Measurements from ENCODE around the gene TDP1. TPM values are rescaled to one million over a fixed set of nuclear protein-coding genes. Genes with fewer than 3 reads are reported as not detected.
A peak's percentile ranks its signal among the peaks of the same experiment; 100 is the strongest.

TDP1 gene
- total RNA-seq = 10 to 100 TPM; 78.0 to 82.1 TPM

GRCh38 chr14:89955745-89956660 lies at the start of gene TDP1:
Gene TDP1 (plus strand): TSS chr14:89955927. CDS start chr14:89963115, 7,188 bp downstream.
- Mint-ChIP-seq H3K36me3 (ENCODE audit: low read depth) (peaks cover 42% of the 10 kb centered on the region), H3K27me3 (no peaks in the 10 kb centered on the region), H3K9me3 (no peaks in the 10 kb centered on the region), H3K27ac (peak within 1 kb of the TSS; percentile 100), H3K4me1 (peaks cover 59% of the 10 kb centered on the region), H3K4me3 (peak within 1 kb of the TSS; percentile 95)
- CTCF ChIA-PET = interaction anchor here (1.3 to 14.1 kb wide), 3 partner anchors 17 to 301 kb away, joined by 3 to 125 read pairs (median 12); partner anchors contain the start of gene PSMC1
- peak; percentile 98 for DNase-seq
- POLR2A ChIA-PET = interaction anchor here (0.6 to 4.7 kb wide), 25 partner anchors 9 to 1159 kb away, joined by 3 to 33 read pairs (median 5); partner anchors contain the start of genes CALM1 and PSMC1

GRCh38 chr14:89906000-89906399 lies 49.7 kb upstream of the TDP1 start:
- no peaks in the 10 kb centered on the region for H3K36me3 Mint-ChIP-seq (ENCODE audit: low read depth)
- peaks cover 2% of the 10 kb centered on the region for H3K27me3 Mint-ChIP-seq
- H3K27ac Mint-ChIP-seq = no peak overlapping the region
- POLR2A ChIA-PET = no interaction called here
- CTCF ChIA-PET = interaction anchor here (1.0 kb wide), 1 partner anchor 9 kb away, joined by 3 read pairs; no protein-coding TSS in a partner anchor
- no peak overlapping the region for H3K4me3 Mint-ChIP-seq
- no peak for DNase-seq
- peaks cover 19% of the 10 kb centered on the region for H3K4me1 Mint-ChIP-seq
- H3K9me3 Mint-ChIP-seq = no peaks in the 10 kb centered on the region

- Mint-ChIP-seq H3K4me1 (peaks cover 19% of the 10 kb centered on the region), H3K9me3 (no peaks in the 10 kb centered on the region), H3K27me3 (peaks cover 5% of the 10 kb centered on the region), H3K4me3 (no peak overlapping the region), H3K36me3 (ENCODE audit: low read depth) (no peaks in the 10 kb centered on the region), H3K27ac (no peak overlapping the region)
- DNase-seq = no peak
- ChIA-PET POLR2A (no interaction called here), CTCF (no interaction called here)
Measured at GRCh38 chr14:89907655-89908054, 48.1 kb upstream of the TDP1 start.

GRCh38 chr14:89908712-89909450 lies 46.8 kb upstream of the TDP1 start:
- peaks cover 8% of the 10 kb centered on the region for H3K27me3 Mint-ChIP-seq
- H3K4me3 Mint-ChIP-seq = no peak overlapping the region
- peaks cover 10% of the 10 kb centered on the region for H3K4me1 Mint-ChIP-seq
- no peak overlapping the region for H3K27ac Mint-ChIP-seq
- ChIA-PET POLR2A (no interaction called here), CTCF (interaction anchor here (1.6 kb wide), 1 partner anchor 880 kb away, joined by 3 read pairs; no protein-coding TSS in a partner anchor)
- no peaks in the 10 kb centered on the region for H3K9me3 Mint-ChIP-seq
- no peaks in the 10 kb centered on the region for H3K36me3 Mint-ChIP-seq (ENCODE audit: low read depth)
- DNase-seq = no peak

GRCh38 chr14:89909586-89909985 lies 46.1 kb upstream of the TDP1 start:
- H3K27me3 Mint-ChIP-seq = peaks cover 8% of the 10 kb centered on the region
- CTCF ChIA-PET = interaction anchor here (1.6 kb wide), 1 partner anchor 881 kb away, joined by 3 read pairs; no protein-coding TSS in a partner anchor

GRCh38 chr14:89910691-89911009 lies 45.1 kb upstream of the TDP1 start:
- peaks cover 7% of the 10 kb centered on the region for H3K27me3 Mint-ChIP-seq
- no peaks in the 10 kb centered on the region for H3K36me3 Mint-ChIP-seq (ENCODE audit: low read depth)
- no peak overlapping the region for H3K4me3 Mint-ChIP-seq
- no peak overlapping the region for H3K27ac Mint-ChIP-seq
- H3K9me3 Mint-ChIP-seq = no peaks in the 10 kb centered on the region
- CTCF ChIA-PET = no interaction called here
- POLR2A ChIA-PET = no interaction called here
- DNase-seq = no peak
- H3K4me1 Mint-ChIP-seq = peaks cover 3% of the 10 kb centered on the region

More at GRCh38 chr14:89909586-89909985, 46.1 kb upstream of the TDP1 start:
- no peak overlapping the region for H3K27ac Mint-ChIP-seq
- H3K4me3 Mint-ChIP-seq = no peak overlapping the region
- no peaks in the 10 kb centered on the region for H3K36me3 Mint-ChIP-seq (ENCODE audit: low read depth)
- POLR2A ChIA-PET = no interaction called here
- DNase-seq = no peak
- no peaks in the 10 kb centered on the region for H3K9me3 Mint-ChIP-seq
- peaks cover 7% of the 10 kb centered on the region for H3K4me1 Mint-ChIP-seq

- no peak overlapping the region for H3K4me3 Mint-ChIP-seq
- no peaks in the 10 kb centered on the region for H3K9me3 Mint-ChIP-seq
- CTCF ChIA-PET = interaction anchor here (0.6 to 1.1 kb wide), 2 partner anchors 13 to 883 kb away, joined by 3 to 4 read pairs; no protein-coding TSS in a partner anchor
- no peaks in the 10 kb centered on the region for H3K36me3 Mint-ChIP-seq (ENCODE audit: low read depth)
- no peak overlapping the region for H3K27ac Mint-ChIP-seq
- peaks cover 2% of the 10 kb centered on the region for H3K4me1 Mint-ChIP-seq
- no peak for DNase-seq
- peaks cover 7% of the 10 kb centered on the region for H3K27me3 Mint-ChIP-seq
- POLR2A ChIA-PET = no interaction called here
Measured at GRCh38 chr14:89911010-89911919, 44.5 kb upstream of the TDP1 start.

- Mint-ChIP-seq H3K4me1 (peaks cover 2% of the 10 kb centered on the region), H3K27me3 (peaks cover 7% of the 10 kb centered on the region), H3K27ac (no peak overlapping the region), H3K9me3 (no peaks in the 10 kb centered on the region), H3K36me3 (ENCODE audit: low read depth) (no peaks in the 10 kb centered on the region), H3K4me3 (no peak overlapping the region)
- POLR2A ChIA-PET = no interaction called here
- DNase-seq = no peak
- CTCF ChIA-PET = interaction anchor here (0.6 to 1.2 kb wide), 3 partner anchors 13 to 884 kb away, joined by 3 to 4 read pairs (median 3); no protein-coding TSS in a partner anchor
Measured at GRCh38 chr14:89912221-89912620, 43.5 kb upstream of the TDP1 start.

GRCh38 chr14:89912667-89913211 lies 43.0 kb upstream of the TDP1 start:
- peaks cover 2% of the 10 kb centered on the region for H3K4me1 Mint-ChIP-seq
- DNase-seq = no peak
- CTCF ChIA-PET = interaction anchor here (0.6 to 1.3 kb wide), 3 partner anchors 666 to 886 kb away, joined by 3 to 7 read pairs (median 5); no protein-coding TSS in a partner anchor
- H3K9me3 Mint-ChIP-seq = no peaks in the 10 kb centered on the region
- no peaks in the 10 kb centered on the region for H3K36me3 Mint-ChIP-seq (ENCODE audit: low read depth)
- H3K27ac Mint-ChIP-seq = no peak overlapping the region
- POLR2A ChIA-PET = no interaction called here
- H3K4me3 Mint-ChIP-seq = no peak overlapping the region
- peaks cover 7% of the 10 kb centered on the region for H3K27me3 Mint-ChIP-seq

GRCh38 chr14:89915114-89915878 lies 40.4 kb upstream of the TDP1 start:
- ChIA-PET CTCF (interaction anchor here (0.6 to 1.6 kb wide), 8 partner anchors 9 to 892 kb away, joined by 3 to 7 read pairs (median 4); no protein-coding TSS in a partner anchor), POLR2A (no interaction called here)
- no peaks in the 10 kb centered on the region for H3K9me3 Mint-ChIP-seq
- no peaks in the 10 kb centered on the region for H3K36me3 Mint-ChIP-seq (ENCODE audit: low read depth)
- H3K4me1 Mint-ChIP-seq = peaks cover 2% of the 10 kb centered on the region
- H3K27me3 Mint-ChIP-seq = peaks cover 7% of the 10 kb centered on the region
- H3K27ac Mint-ChIP-seq = no peak overlapping the region
- peak; percentile 59 for DNase-seq
- H3K4me3 Mint-ChIP-seq = no peak overlapping the region

- POLR2A ChIA-PET = no interaction called here
- CTCF ChIA-PET = no interaction called here
- Mint-ChIP-seq H3K27ac (no peak overlapping the region), H3K36me3 (ENCODE audit: low read depth) (no peaks in the 10 kb centered on the region), H3K4me3 (no peak overlapping the region), H3K4me1 (peaks cover 2% of the 10 kb centered on the region), H3K9me3 (no peaks in the 10 kb centered on the region), H3K27me3 (no peaks in the 10 kb centered on the region)
- no peak for DNase-seq
Measured at GRCh38 chr14:89918721-89919120, 37.0 kb upstream of the TDP1 start.

All from activated CD4-positive, alpha-beta memory T cell treated with anti-CD3 and anti-CD28 coated beads, Interleukin-2, amount 10 ng/mL, durations not matched to agents 7 days and 5 days (primary cell).